CD14-positive monocyte (primary cell): Measurements from ENCODE around the gene CHST3. TPM values are rescaled to one million over a fixed set of nuclear protein-coding genes. Genes with fewer than 3 reads are reported as not detected.

Experiments used
- DNase-seq, 3 donors: peaks; one replicate each; pipeline ENCODE4 v3.0.0-alpha.2; 2011 to 2022
- H2AFZ ChIP-seq: 2 replicates; pipeline ENCODE4 v1.6.0; 2012; ENCODE audit warnings: mild to moderate bottlenecking, low read depth, low read length, inconsistent platforms; ENCODE audit not compliant: insufficient read depth, poor library complexity, severe bottlenecking
- H3K27ac ChIP-seq, 2 donors: 1 replicate in 1 of 2; 2 replicates in 1 of 2; pipeline ENCODE4 v1.5.1; 2012 to 2013; ENCODE audit warnings: low read length in 2 of 2, control low read depth in 1 of 2, inconsistent platforms in 1 of 2, low read depth in 1 of 2, mild to moderate bottlenecking in 1 of 2
- H3K27me3 ChIP-seq, 2 donors: one replicate each; pipeline versions ENCODE4 v1.6.0 to v1.6.1; 2011 to 2013; ENCODE audit warnings: low read length in 2 of 2; ENCODE audit not compliant: control insufficient read depth in 2 of 2, insufficient read depth in 2 of 2
- H3K36me3 ChIP-seq, 2 donors: replicated peaks in 1 of 2; 1 replicate in 1 of 2; 2 replicates in 1 of 2; pipeline versions ENCODE4 v1.5.1 to v1.6.1; 2012 to 2013; ENCODE audit warnings: low read length in 2 of 2, control low read depth in 1 of 2, inconsistent platforms in 1 of 2, mild to moderate bottlenecking in 1 of 2; ENCODE audit not compliant: insufficient read depth in 2 of 2, control insufficient read depth in 1 of 2
- H3K4me1 ChIP-seq, 2 donors: 1 replicate in 1 of 2; 2 replicates in 1 of 2; pipeline versions ENCODE4 v1.5.1 to v1.6.1; 2012 to 2013; ENCODE audit warnings: low read length in 2 of 2, control low read depth in 1 of 2, inconsistent platforms in 1 of 2, mild to moderate bottlenecking in 1 of 2, moderate library complexity in 1 of 2; ENCODE audit not compliant: insufficient read depth in 2 of 2, control insufficient read depth in 1 of 2
- H3K4me2 ChIP-seq: replicated peaks from 2 replicates; pipeline ENCODE3; 2012; ENCODE audit warnings: low read length, moderate library complexity, mild to moderate bottlenecking; ENCODE audit not compliant: poor library complexity, severe bottlenecking; ENCODE audit errors: extremely low read depth
- H3K4me3 ChIP-seq, 3 experiments: fragments of 200-600 bp in 1 of 3; sonication (generic) in 1 of 3; replicated peaks in 1 of 3; 1 replicate in 2 of 3; 2 replicates in 1 of 3; pipeline ENCODE4 v1.5.1; 2011 to 2013; ENCODE audit warnings: low read length in 3 of 3, mild to moderate bottlenecking in 3 of 3, control low read depth in 2 of 3, low read depth in 2 of 3, inconsistent platforms in 1 of 3, moderate library complexity in 1 of 3
- H3K79me2 ChIP-seq: 2 replicates; pipeline ENCODE4 v1.6.0; 2012; ENCODE audit warnings: mild to moderate bottlenecking, control low read depth, inconsistent platforms, low read length, moderate library complexity; ENCODE audit not compliant: insufficient read depth
- H3K9ac ChIP-seq: 2 replicates; pipeline ENCODE4 v1.6.0; 2017; ENCODE audit warnings: low read length, mild to moderate bottlenecking; ENCODE audit not compliant: insufficient read depth, poor library complexity, severe bottlenecking
- H3K9me3 ChIP-seq, 2 donors: replicated peaks in 1 of 2; 1 replicate in 1 of 2; 2 replicates in 1 of 2; pipeline versions ENCODE4 v1.5.1 to v1.6.1; 2012 to 2013; ENCODE audit warnings: low read length in 2 of 2, control low read depth in 1 of 2; ENCODE audit not compliant: control insufficient read depth in 1 of 2, insufficient read depth in 1 of 2
- H4K20me1 ChIP-seq: 2 replicates; pipeline ENCODE4 v1.6.0; 2012; ENCODE audit warnings: mild to moderate bottlenecking, low read length, control low read depth, moderate library complexity; ENCODE audit not compliant: insufficient read depth
- H3K27ac Mint-ChIP-seq, 7 donors: one replicate each; pipeline ENCODE4 v1.8.0; 2020; ENCODE audit warnings: mild to moderate bottlenecking in 7 of 7, mixed read lengths in 7 of 7, moderate library complexity in 6 of 7, inconsistent platforms in 2 of 7
- H3K27me3 Mint-ChIP-seq, 3 donors: one replicate each; pipeline ENCODE4 v1.8.0; 2021 to 2022; ENCODE audit warnings: low read depth in 3 of 3, mild to moderate bottlenecking in 3 of 3, mixed read lengths in 3 of 3, moderate library complexity in 3 of 3, inconsistent platforms in 1 of 3
- H3K36me3 Mint-ChIP-seq, 2 donors: one replicate each; pipeline ENCODE4 v1.8.0; 2020; ENCODE audit warnings: mixed read lengths in 2 of 2, inconsistent platforms in 1 of 2, mild to moderate bottlenecking in 1 of 2
- H3K4me1 Mint-ChIP-seq: one replicate; pipeline ENCODE4 v1.8.0; 2020; ENCODE audit warnings: mild to moderate bottlenecking, mixed read lengths
- H3K4me3 Mint-ChIP-seq, 2 donors: one replicate each; pipeline ENCODE4 v1.8.0; 2020; ENCODE audit warnings: mild to moderate bottlenecking in 2 of 2, mixed read lengths in 2 of 2, moderate library complexity in 1 of 2
- H3K9me3 Mint-ChIP-seq, 7 donors: one replicate each; pipeline ENCODE4 v1.8.0; 2020 to 2022; ENCODE audit warnings: mixed read lengths in 7 of 7, mild to moderate bottlenecking in 6 of 7, moderate library complexity in 6 of 7, inconsistent platforms in 2 of 7
- CTCF ChIP-seq: fragments of 200-600 bp; IDR thresholded peaks from one replicate; pipeline ENCODE4 v1.8.0; 2022; ENCODE audit warnings: antibody characterized with exemption, mild to moderate bottlenecking
- WGBS: methylation state at CpG from one replicate; pipeline ENCODE4 v1.1.5; 2013; ENCODE audit warnings: missing lambda C conversion rate; ENCODE audit not compliant: insufficient coverage; 5-methylcytosine and 5-hydroxymethylcytosine counted together
- intact Hi-C, 2 donors: fragments of 100-400 bp; cut with micrococcal nuclease; formaldehyde crosslinking; loops; one replicate each; pipeline versions ENCODE4 v1.15.0 to v1.15.1; 2023
- polyA plus RNA-seq, 3 donors: library from polyadenylated mRNA; depleted of rRNA in 1 of 3; unstranded in 2 of 3; stranded (reverse) in 1 of 3; fragments of 300-500 nt in 2 of 3; fragments of >200 nt in 1 of 3; fragmentation: Illumina TruSeq in 2 of 3; gene quantifications; 1 replicate in 2 of 3; 2 replicates in 1 of 3; pipeline ENCODE4 v1.2.3, GENCODE V29; 2012 to 2021

Gene CHST3
- polyA plus RNA-seq, 3 donors = not detected

- Histone ChIP-seq H3K27ac (no peak overlapping the region), H3K4me1 (no peaks in the 10 kb centered on the region), H3K27me3 (no peaks in the 10 kb centered on the region), H3K79me2 (no peaks in the 10 kb centered on the region), H3K4me2 (no peak overlapping the region), H3K36me3 (no peaks in the 10 kb centered on the region), H3K9ac (no peak overlapping the region), H2AFZ (no peak overlapping the region), H3K4me3 (no peak overlapping the region), H4K20me1 (no peaks in the 10 kb centered on the region), H3K9me3 (no peaks in the 10 kb centered on the region)
- TF ChIP-seq CTCF = no peak
- DNase-seq = no peak
- no peak overlapping the region for H3K27ac Mint-ChIP-seq
- H3K4me3 Mint-ChIP-seq = no peak overlapping the region
- intact Hi-C loops = no loop called here
- no peaks in the 10 kb centered on the region for H3K4me1 Mint-ChIP-seq
- peaks cover 3 to 11% (median 7%) of the 10 kb centered on the region in 3 donors for H3K27me3 Mint-ChIP-seq
- no peaks in the 10 kb centered on the region for H3K36me3 Mint-ChIP-seq
- peaks cover 0 to 2% (median 0%) of the 10 kb centered on the region in 7 donors for H3K9me3 Mint-ChIP-seq
- WGBS = 85% methylated on average over 12 of the region's 12 CpGs
Measured at GRCh38 chr10:72034040-72034499, 69.9 kb downstream of the CHST3 start.

- H3K9me3 Mint-ChIP-seq = peaks cover 0 to 2% (median 0%) of the 10 kb centered on the region in 7 donors
- Histone ChIP-seq H3K4me1 (no peaks in the 10 kb centered on the region), H3K9me3 (no peaks in the 10 kb centered on the region), H3K4me3 (no peak overlapping the region), H3K27me3 (no peaks in the 10 kb centered on the region), H3K9ac (no peak overlapping the region), H3K27ac (no peak overlapping the region), H3K79me2 (no peaks in the 10 kb centered on the region), H3K4me2 (no peak overlapping the region), H4K20me1 (no peaks in the 10 kb centered on the region), H3K36me3 (no peaks in the 10 kb centered on the region), H2AFZ (no peak overlapping the region)
- peaks cover 3 to 11% (median 5%) of the 10 kb centered on the region in 3 donors for H3K27me3 Mint-ChIP-seq
- intact Hi-C loops = no loop called here
- no peak for DNase-seq
- no peak overlapping the region for H3K27ac Mint-ChIP-seq
- 100% methylated on average over 3 of the region's 4 CpGs for WGBS
- no peak overlapping the region for H3K4me3 Mint-ChIP-seq
- no peaks in the 10 kb centered on the region for H3K4me1 Mint-ChIP-seq
- no peak for TF ChIP-seq CTCF
- no peaks in the 10 kb centered on the region for H3K36me3 Mint-ChIP-seq
Measured at GRCh38 chr10:72034761-72035160, 70.6 kb downstream of the CHST3 start.
